H9 (cell line): Measurements from ENCODE around the gene MYT1. TPM values are rescaled to one million over a fixed set of nuclear protein-coding genes. Genes with fewer than 3 reads are reported as not detected.

ENCODE experiments used
- DNase-seq: peaks from one replicate; pipeline ENCODE4 v3.0.0-alpha.2; 2017
- H2AFZ ChIP-seq: one replicate; pipeline ENCODE4 v1.6.1; 2013; ENCODE audit warnings: mild to moderate bottlenecking, low read length, control low read depth, moderate library complexity
- H2AK5ac ChIP-seq: 2 replicates; pipeline ENCODE4 v1.6.1; 2013; ENCODE audit warnings: low read length, control low read depth, mixed read lengths; ENCODE audit not compliant: insufficient read length
- H2BK120ac ChIP-seq: one replicate; pipeline ENCODE4 v1.6.1; 2013; ENCODE audit warnings: low read depth, mild to moderate bottlenecking, low read length, control low read depth, inconsistent platforms; ENCODE audit not compliant: poor library complexity, severe bottlenecking
- H2BK12ac ChIP-seq: 2 replicates; pipeline ENCODE4 v1.6.1; 2013; ENCODE audit warnings: low read length, control low read depth, mixed read lengths, low read depth; ENCODE audit not compliant: insufficient read length
- H2BK15ac ChIP-seq: 2 replicates; pipeline ENCODE4 v1.6.1; 2013; ENCODE audit warnings: low read depth, low read length, control low read depth
- H2BK20ac ChIP-seq: one replicate; pipeline ENCODE4 v1.6.1; 2013; ENCODE audit warnings: low read depth, mild to moderate bottlenecking, low read length, control low read depth, inconsistent platforms; ENCODE audit not compliant: poor library complexity, severe bottlenecking
- H2BK5ac ChIP-seq: 2 replicates; pipeline ENCODE4 v1.6.1; 2013; ENCODE audit warnings: low read length, control low read depth, mixed read lengths; ENCODE audit not compliant: insufficient read length
- H3K14ac ChIP-seq: 2 replicates; pipeline ENCODE4 v1.6.1; 2013; ENCODE audit warnings: low read length, control low read depth; ENCODE audit not compliant: insufficient read depth
- H3K18ac ChIP-seq: 2 replicates; pipeline ENCODE4 v1.6.1; 2013; ENCODE audit warnings: low read depth, mild to moderate bottlenecking, mixed read lengths, low read length, control low read depth; ENCODE audit not compliant: insufficient read length
- H3K23ac ChIP-seq: 2 replicates; pipeline ENCODE4 v1.6.1; 2013; ENCODE audit warnings: low read length, control low read depth, mixed read lengths, low read depth; ENCODE audit not compliant: insufficient read length
- H3K23me2 ChIP-seq: 2 replicates; pipeline ENCODE4 v1.6.1; 2013; ENCODE audit warnings: low read depth, mild to moderate bottlenecking, mixed read lengths, low read length, control low read depth; ENCODE audit not compliant: insufficient read length, poor library complexity, severe bottlenecking
- H3K27ac ChIP-seq: 2 replicates; pipeline ENCODE4 v1.5.1; 2013; ENCODE audit warnings: low read length, control low read depth, mixed read lengths, low read depth; ENCODE audit not compliant: insufficient read length
- H3K27me3 ChIP-seq: 2 replicates; pipeline ENCODE4 v1.6.1; 2013; ENCODE audit warnings: low read length, control low read depth, inconsistent platforms; ENCODE audit not compliant: insufficient read depth
- H3K4ac ChIP-seq: 2 replicates; pipeline ENCODE4 v1.6.1; 2013; ENCODE audit warnings: low read depth, mild to moderate bottlenecking, control low read depth, inconsistent platforms, low read length, moderate library complexity
- H3K4me1 ChIP-seq: 2 replicates; pipeline ENCODE4 v1.6.1; 2013; ENCODE audit warnings: low read length, control low read depth, inconsistent platforms; ENCODE audit not compliant: insufficient read depth
- H3K4me2 ChIP-seq: 2 replicates; pipeline ENCODE4 v1.6.1; 2013; ENCODE audit warnings: low read length, control low read depth, mixed read lengths; ENCODE audit not compliant: insufficient read length, insufficient read depth
- H3K56ac ChIP-seq: 2 replicates; pipeline ENCODE4 v1.6.1; 2013; ENCODE audit warnings: low read depth, mild to moderate bottlenecking, mixed read lengths, low read length, control low read depth; ENCODE audit not compliant: insufficient read length
- H3K79me1 ChIP-seq: 2 replicates; pipeline ENCODE4 v1.6.1; 2013; ENCODE audit warnings: low read depth, mild to moderate bottlenecking, moderate library complexity, low read length, control low read depth, inconsistent platforms; ENCODE audit not compliant: insufficient read depth, poor library complexity, severe bottlenecking
- H3K79me2 ChIP-seq: 2 replicates; pipeline ENCODE4 v1.6.1; 2013; ENCODE audit warnings: low read length, control low read depth, inconsistent platforms; ENCODE audit not compliant: insufficient read depth
- H3K9ac ChIP-seq: 2 replicates; pipeline ENCODE4 v1.6.1; 2013; ENCODE audit warnings: low read length, control low read depth, mixed read lengths; ENCODE audit not compliant: insufficient read length; ENCODE audit errors: extremely low read depth
- H3K9me3 ChIP-seq: one replicate; pipeline ENCODE4 v1.6.1; 2013; ENCODE audit warnings: low read depth, low read length, inconsistent platforms; ENCODE audit not compliant: control insufficient read depth
- H3T11ph ChIP-seq: one replicate; pipeline ENCODE4 v1.6.1; 2013; ENCODE audit warnings: mild to moderate bottlenecking, low read length, control low read depth, inconsistent platforms
- H4K20me1 ChIP-seq: one replicate; pipeline ENCODE4 v1.6.1; 2013; ENCODE audit not compliant: control insufficient read depth, insufficient read length, insufficient read depth
- H4K5ac ChIP-seq: 2 replicates; pipeline ENCODE4 v1.6.1; 2013; ENCODE audit warnings: low read depth, mild to moderate bottlenecking, mixed read lengths, low read length, control low read depth; ENCODE audit not compliant: insufficient read length
- H4K8ac ChIP-seq: replicated peaks from 2 replicates; pipeline ENCODE4 v1.6.1; 2013; ENCODE audit warnings: low read length, control low read depth, mixed read lengths, low read depth; ENCODE audit not compliant: insufficient read length
- H4K91ac ChIP-seq: 2 replicates; pipeline ENCODE4 v1.6.1; 2013; ENCODE audit warnings: low read depth, mild to moderate bottlenecking, moderate library complexity, mixed read lengths, low read length, control low read depth; ENCODE audit not compliant: insufficient read length
- H3K27ac Mint-ChIP-seq, 3 experiments: 2 replicates in 2 of 3; 3 replicates in 1 of 3; pipeline ENCODE4 v1.8.0; 2020 to 2021; ENCODE audit warnings: mixed read lengths in 3 of 3, mild to moderate bottlenecking in 1 of 3, moderate library complexity in 1 of 3
- H3K27me3 Mint-ChIP-seq: 2 replicates; pipeline ENCODE4 v1.8.0; 2021; ENCODE audit warnings: low read depth, mild to moderate bottlenecking, moderate library complexity, mixed read lengths
- H3K36me3 Mint-ChIP-seq, 3 experiments: 2 replicates in 2 of 3; 3 replicates in 1 of 3; pipeline ENCODE4 v1.8.0; 2020 to 2021; ENCODE audit warnings: low read depth in 3 of 3, mixed read lengths in 3 of 3; ENCODE audit not compliant: insufficient read depth in 1 of 3
- H3K4me1 Mint-ChIP-seq, 2 experiments: 2 replicates each; pipeline ENCODE4 v1.8.0; 2020; ENCODE audit warnings: mixed read lengths in 2 of 2
- H3K4me3 Mint-ChIP-seq, 2 experiments: 2 replicates in 1 of 2; 3 replicates in 1 of 2; pipeline ENCODE4 v1.8.0; 2020 to 2021; ENCODE audit warnings: mild to moderate bottlenecking in 2 of 2, mixed read lengths in 2 of 2, moderate library complexity in 1 of 2
- H3K9me3 Mint-ChIP-seq, 2 experiments: 2 replicates in 1 of 2; 3 replicates in 1 of 2; pipeline ENCODE4 v1.8.0; 2020; ENCODE audit warnings: mild to moderate bottlenecking in 2 of 2, mixed read lengths in 2 of 2, moderate library complexity in 1 of 2
- CTCF ChIP-seq: fragments of 200-600 bp; sonication (generic); conservative IDR thresholded peaks from 3 replicates; pipeline ENCODE4 v1.8.0; 2021; ENCODE audit warnings: antibody characterized with exemption, mild to moderate bottlenecking
- WGBS: extraction: QIAGEN DNeasy Blood & Tissue Kit; methylation state at CpG from one replicate; pipeline ENCODE4 v1.1.7; 2013; ENCODE audit warnings: missing lambda C conversion rate, low lambda C conversion rate, mixed read lengths; ENCODE audit not compliant: insufficient read length; ENCODE audit errors: extremely low coverage; 5-methylcytosine and 5-hydroxymethylcytosine counted together
- total RNA-seq: library from RNA; stranded (reverse); gene quantifications from 2 replicates; pipeline ENCODE4 v1.2.1, GENCODE V29; 2021

Gene MYT1
- total RNA-seq, 1 experiment from 2014 or later = 0.79 TPM

GRCh38 chr20:64220891-64221527 lies 56.8 kb downstream of the MYT1 start:
- H3K18ac ChIP-seq = no peak overlapping the region
- H2BK12ac ChIP-seq = no peak overlapping the region
- H3K56ac ChIP-seq = no peak overlapping the region
- Mint-ChIP-seq H3K27me3 (peaks cover 4% of the 10 kb centered on the region), H3K27ac (no peak overlapping the region; a peak in 1 of 7 replicates), H3K4me3 (no peak overlapping the region), H3K9me3 (no peaks in the 10 kb centered on the region), H3K4me1 (peaks cover 12 to 21% of the 10 kb centered on the region in 2 experiments), H3K36me3 (peaks cover 0 to 1% (median 0%) of the 10 kb centered on the region in 3 experiments; a peak in 1 of 7 replicates)
- no peak overlapping the region for H2BK20ac ChIP-seq
- no peak overlapping the region for H3K4me2 ChIP-seq
- no peak overlapping the region for H2AK5ac ChIP-seq
- no peak overlapping the region for H3K4ac ChIP-seq
- no peak overlapping the region for H4K5ac ChIP-seq
- no peaks in the 10 kb centered on the region for H3K23me2 ChIP-seq
- H3K14ac ChIP-seq = no peak overlapping the region; the same call in 1 of the 2 replicates
- no peaks in the 10 kb centered on the region for H4K20me1 ChIP-seq
- H3K23ac ChIP-seq = no peak overlapping the region
- no peak overlapping the region for H3K9ac ChIP-seq
- no peaks in the 10 kb centered on the region for H3K9me3 ChIP-seq
- no peaks in the 10 kb centered on the region for H3K79me1 ChIP-seq
- H3T11ph ChIP-seq = no peak overlapping the region
- WGBS = no CpG with 5 or more reads among the region's 17 CpGs
- no peak for DNase-seq
- no peaks in the 10 kb centered on the region for H3K79me2 ChIP-seq
- H2AFZ ChIP-seq = no peak overlapping the region
- H3K4me1 ChIP-seq = peaks cover 3% of the 10 kb centered on the region; the same call in 1 of the 2 replicates
- no peak for TF ChIP-seq CTCF
- H2BK15ac ChIP-seq = no peak overlapping the region
- H2BK120ac ChIP-seq = no peak overlapping the region
- H3K27me3 ChIP-seq = no peaks in the 10 kb centered on the region
- no peak overlapping the region for H4K8ac ChIP-seq
- no peak overlapping the region for H2BK5ac ChIP-seq
- no peak overlapping the region for H4K91ac ChIP-seq
- no peak overlapping the region for H3K27ac ChIP-seq
